Hepatocyte (in vitro differentiated cells): Measurements from ENCODE around the gene QSOX2. TPM values are rescaled to one million over a fixed set of nuclear protein-coding genes. Genes with fewer than 3 reads are reported as not detected.

Experiments used
- DNase-seq: peaks from one replicate; pipeline ENCODE4 v3.0.0-alpha.2; 2016; ENCODE audit warnings: low spot score
- H2AFZ ChIP-seq: fragments of 200-600 bp; sonication (generic); 2 replicates; pipeline ENCODE4 v1.6.0; 2016; ENCODE audit warnings: antibody characterized with exemption, mild to moderate bottlenecking
- H3K27ac ChIP-seq: fragments of 200-600 bp; sonication (generic); 2 replicates; pipeline ENCODE4 v1.5.1; 2016; ENCODE audit warnings: mild to moderate bottlenecking
- H3K27me3 ChIP-seq: fragments of 200-600 bp; sonication (generic); 2 replicates; pipeline ENCODE4 v1.6.1; 2016
- H3K36me3 ChIP-seq: fragments of 200-600 bp; sonication (generic); replicated peaks from 2 replicates; pipeline ENCODE4 v1.5.1; 2016; ENCODE audit warnings: low read depth; ENCODE audit not compliant: insufficient read depth
- H3K4me1 ChIP-seq: fragments of 200-600 bp; sonication (generic); 2 replicates; pipeline ENCODE4 v1.5.1; 2016; ENCODE audit warnings: mild to moderate bottlenecking, moderate library complexity; ENCODE audit not compliant: insufficient read depth
- H3K4me2 ChIP-seq: fragments of 200-600 bp; sonication (generic); 2 replicates; pipeline ENCODE4 v1.6.0; 2016
- H3K4me3 ChIP-seq: fragments of 200-600 bp; sonication (generic); 2 replicates; pipeline ENCODE4 v1.5.1; 2016; ENCODE audit warnings: mild to moderate bottlenecking
- H3K79me2 ChIP-seq: fragments of 200-600 bp; sonication (generic); 2 replicates; pipeline ENCODE4 v1.6.0; 2017; ENCODE audit warnings: mild to moderate bottlenecking
- H3K9me2 ChIP-seq: fragments of 200-600 bp; sonication (generic); replicated peaks from 2 replicates; pipeline ENCODE4 v1.6.0; 2017; ENCODE audit warnings: mild to moderate bottlenecking; ENCODE audit not compliant: insufficient read depth
- H3K9me3 ChIP-seq: fragments of 200-600 bp; sonication (generic); 2 replicates; pipeline ENCODE4 v1.5.1; 2016; ENCODE audit warnings: low read depth, mild to moderate bottlenecking
- H4K20me1 ChIP-seq: fragments of 200-600 bp; sonication (generic); 2 replicates; pipeline ENCODE4 v1.6.0; 2016; ENCODE audit warnings: mild to moderate bottlenecking; ENCODE audit not compliant: insufficient read depth, poor library complexity, severe bottlenecking
- CTCF ChIP-seq: fragments of 200-600 bp; sonication (generic); IDR thresholded peaks from 2 replicates; pipeline ENCODE4 v1.5.1; 2016; ENCODE audit warnings: antibody characterized with exemption, mild to moderate bottlenecking; ENCODE audit not compliant: poor library complexity
- EZH2 ChIP-seq: fragments of 200-600 bp; sonication (generic); IDR thresholded peaks from 2 replicates; pipeline ENCODE4 v1.6.1; 2016; ENCODE audit warnings: antibody characterized with exemption, mild to moderate bottlenecking, borderline replicate concordance
- EZH2phosphoT487 ChIP-seq: fragments of 200-600 bp; sonication (generic); IDR thresholded peaks from one replicate; pipeline ENCODE4 v1.6.1; 2018; ENCODE audit warnings: antibody characterized with exemption, mild to moderate bottlenecking, low read depth, moderate library complexity; ENCODE audit not compliant: unreplicated experiment, severe bottlenecking
- WGBS: methylation state at CpG from one replicate; pipeline ENCODE4 v1.1.6; 2016; ENCODE audit warnings: low lambda C conversion rate; ENCODE audit errors: missing lambda C conversion rate; 5-methylcytosine and 5-hydroxymethylcytosine counted together
- polyA plus RNA-seq: library from polyadenylated mRNA; unstranded; fragments of >200 nt; fragmentation: Nextera tagmentation; extraction: Ambion mirVana; gene quantifications from 2 replicates; pipeline ENCODE4 v1.2.1, GENCODE V29; 2016
- total RNA-seq: library from RNA; depleted of rRNA; stranded (reverse); fragments of >200 nt; gene quantifications from 2 replicates; pipeline ENCODE4 v1.2.3, GENCODE V29; 2014

The QSOX2 gene
- total and polyA plus RNA-seq, 2 experiments from 2014 or later: 3.3 to 11.0 TPM

- no peaks in the 10 kb centered on the region for H3K36me3 ChIP-seq
- peaks cover 25% of the 10 kb centered on the region for H3K79me2 ChIP-seq
- H3K4me3 ChIP-seq: no peak overlapping the region
- no peak overlapping the region for H3K27ac ChIP-seq
- no peaks in the 10 kb centered on the region for H3K9me3 ChIP-seq
- no peak overlapping the region for H3K4me2 ChIP-seq
- H2AFZ ChIP-seq: no peak overlapping the region
- peaks cover 20% of the 10 kb centered on the region for H4K20me1 ChIP-seq
- H3K27me3 ChIP-seq: no peaks in the 10 kb centered on the region
- 95% methylated on average over 27 of the region's 27 CpGs for WGBS
- no peak for TF ChIP-seq CTCF
- no peak for TF ChIP-seq EZH2
- no peak for TF ChIP-seq EZH2phosphoT487
- no peaks in the 10 kb centered on the region for H3K4me1 ChIP-seq
- DNase-seq: no peak
- H3K9me2 ChIP-seq: no peaks in the 10 kb centered on the region
These were observed 9.7 kb downstream of the QSOX2 start for GRCh38 chr9:136235709-136236455.

- 97% methylated on average over 17 of the region's 17 CpGs for WGBS
- TF ChIP-seq CTCF (no peak), EZH2phosphoT487 (no peak), EZH2 (no peak)
These were observed 10.4 kb downstream of the QSOX2 start for GRCh38 chr9:136235171-136235570.

GRCh38 chr9:136234597-136234996 lies 11.0 kb downstream of the QSOX2 start:
- Histone ChIP-seq H3K4me3 (no peak overlapping the region), H3K79me2 (peaks cover 23% of the 10 kb centered on the region), H3K27me3 (no peaks in the 10 kb centered on the region), H3K9me3 (no peaks in the 10 kb centered on the region), H3K9me2 (no peaks in the 10 kb centered on the region), H3K36me3 (no peaks in the 10 kb centered on the region), H4K20me1 (peaks cover 13% of the 10 kb centered on the region), H3K4me2 (no peak overlapping the region), H2AFZ (no peak overlapping the region), H3K4me1 (no peaks in the 10 kb centered on the region), H3K27ac (no peak overlapping the region)
- TF ChIP-seq EZH2phosphoT487 (no peak), EZH2 (no peak), CTCF (no peak)
- DNase-seq: no peak
- 97% methylated on average over 20 of the region's 21 CpGs for WGBS

More at GRCh38 chr9:136235171-136235570, 10.4 kb downstream of the QSOX2 start:
- Histone ChIP-seq H3K9me2 (no peaks in the 10 kb centered on the region), H3K27me3 (no peaks in the 10 kb centered on the region), H4K20me1 (peaks cover 16% of the 10 kb centered on the region), H3K4me3 (no peak overlapping the region), H3K79me2 (peaks cover 22% of the 10 kb centered on the region), H3K36me3 (no peaks in the 10 kb centered on the region), H3K9me3 (no peaks in the 10 kb centered on the region), H3K4me1 (no peaks in the 10 kb centered on the region), H3K4me2 (no peak overlapping the region), H2AFZ (no peak overlapping the region), H3K27ac (no peak overlapping the region)
- DNase-seq: no peak
